Mesenchymal stem cell (in vitro differentiated cells and primary cell): ENCODE results near the gene RUNX1.

Experiments
- DNase-seq: peaks from one replicate; pipeline ENCODE4 v3.0.0-alpha.2; 2013
- H2AFZ ChIP-seq: one replicate; pipeline ENCODE4 v1.6.1; 2013; ENCODE audit warnings: low read depth, mild to moderate bottlenecking, control low read depth, inconsistent platforms, low read length, moderate library complexity
- H2AK5ac ChIP-seq: 2 replicates; pipeline ENCODE4 v1.6.1; 2013; ENCODE audit warnings: low read length, moderate library complexity, mild to moderate bottlenecking, inconsistent platforms; ENCODE audit not compliant: severe bottlenecking
- H2BK120ac ChIP-seq: one replicate; pipeline ENCODE4 v1.6.1; 2013; ENCODE audit warnings: low read depth, mild to moderate bottlenecking, inconsistent platforms, low read length, moderate library complexity
- H2BK12ac ChIP-seq, 2 experiments: one replicate each; pipeline ENCODE4 v1.6.1; 2013; ENCODE audit warnings: inconsistent platforms in 2 of 2, low read length in 2 of 2, mild to moderate bottlenecking in 2 of 2, moderate library complexity in 2 of 2, control low read depth in 1 of 2
- H2BK15ac ChIP-seq: one replicate; pipeline ENCODE4 v1.6.1; 2013; ENCODE audit warnings: mild to moderate bottlenecking, low read depth, inconsistent platforms; ENCODE audit not compliant: poor library complexity, severe bottlenecking
- H2BK5ac ChIP-seq: 2 replicates; pipeline ENCODE4 v1.6.1; 2013; ENCODE audit warnings: low read depth, mild to moderate bottlenecking, low read length, control low read depth, inconsistent platforms; ENCODE audit not compliant: poor library complexity, severe bottlenecking
- H3K14ac ChIP-seq, 2 experiments: one replicate each; pipeline ENCODE4 v1.6.1; 2013; ENCODE audit warnings: inconsistent platforms in 2 of 2, low read length in 2 of 2, control low read depth in 1 of 2, mild to moderate bottlenecking in 1 of 2, moderate library complexity in 1 of 2
- H3K18ac ChIP-seq, 2 experiments: one replicate each; pipeline ENCODE4 v1.6.1; 2013; ENCODE audit warnings: inconsistent platforms in 2 of 2, low read length in 2 of 2, control low read depth in 1 of 2, low read depth in 1 of 2, mild to moderate bottlenecking in 1 of 2
- H3K23ac ChIP-seq, 2 experiments: one replicate each; pipeline ENCODE4 v1.6.1; 2013; ENCODE audit warnings: inconsistent platforms in 2 of 2, low read length in 2 of 2, mild to moderate bottlenecking in 2 of 2, moderate library complexity in 2 of 2, control low read depth in 1 of 2
- H3K27ac ChIP-seq: 2 replicates; pipeline ENCODE4 v1.5.1; 2013; ENCODE audit warnings: mild to moderate bottlenecking, moderate library complexity, low read length, control low read depth, inconsistent platforms; ENCODE audit not compliant: poor library complexity, severe bottlenecking
- H3K27me3 ChIP-seq, 2 experiments: 2 replicates each; pipeline versions ENCODE4 v1.6.1 to v1.7.0; 2013; ENCODE audit warnings: low read length in 2 of 2, mild to moderate bottlenecking in 2 of 2, moderate library complexity in 2 of 2, control low read depth in 1 of 2, inconsistent platforms in 1 of 2; ENCODE audit not compliant: control insufficient read depth in 1 of 2, insufficient read depth in 1 of 2
- H3K36me3 ChIP-seq, 2 experiments: 2 replicates each; pipeline versions ENCODE4 v1.6.1 to v1.7.0; 2013; ENCODE audit warnings: low read length in 2 of 2, control low read depth in 1 of 2, inconsistent platforms in 1 of 2, low read depth in 1 of 2, mild to moderate bottlenecking in 1 of 2; ENCODE audit not compliant: insufficient read depth in 2 of 2, control insufficient read depth in 1 of 2
- H3K4ac ChIP-seq, 2 experiments: one replicate each; pipeline ENCODE4 v1.6.1; 2013; ENCODE audit warnings: inconsistent platforms in 2 of 2, low read length in 2 of 2, mild to moderate bottlenecking in 2 of 2, moderate library complexity in 2 of 2, control low read depth in 1 of 2, low read depth in 1 of 2
- H3K4me1 ChIP-seq: 2 replicates; pipeline ENCODE4 v1.6.1; 2013; ENCODE audit warnings: low read depth, low read length, control low read depth; ENCODE audit not compliant: control insufficient read depth, insufficient read depth
- H3K4me2 ChIP-seq: 2 replicates; pipeline ENCODE4 v1.6.1; 2013; ENCODE audit warnings: low read length, mild to moderate bottlenecking, inconsistent platforms; ENCODE audit not compliant: poor library complexity, severe bottlenecking
- H3K4me3 ChIP-seq, 2 experiments: 2 replicates each; pipeline versions ENCODE4 v1.5.1 to v1.7.0; 2013; ENCODE audit warnings: low read length in 2 of 2, mild to moderate bottlenecking in 2 of 2, control low read depth in 1 of 2, low read depth in 1 of 2; ENCODE audit not compliant: insufficient read depth in 1 of 2
- H3K79me1 ChIP-seq: replicated peaks from 2 replicates; pipeline ENCODE4 v1.6.1; 2013; ENCODE audit warnings: mild to moderate bottlenecking, control low read depth, low read length, inconsistent platforms; ENCODE audit not compliant: poor library complexity, severe bottlenecking
- H3K9ac ChIP-seq: 2 replicates; pipeline ENCODE4 v1.7.0; 2013; ENCODE audit warnings: mild to moderate bottlenecking, low read length, moderate library complexity
- H3K9me3 ChIP-seq: 2 replicates; pipeline ENCODE4 v1.7.0; 2013; ENCODE audit warnings: mild to moderate bottlenecking, low read length; ENCODE audit not compliant: control insufficient read depth
- H4K8ac ChIP-seq: one replicate; pipeline ENCODE4 v1.6.1; 2013; ENCODE audit warnings: inconsistent platforms, mild to moderate bottlenecking, low read length, moderate library complexity
- H4K91ac ChIP-seq: one replicate; pipeline ENCODE4 v1.6.1; 2013; ENCODE audit warnings: mild to moderate bottlenecking, low read length, inconsistent platforms
- WGBS: methylation state at CpG from one replicate; pipeline ENCODE4 v1.1.7; 2013; ENCODE audit warnings: mixed read lengths; 5-methylcytosine and 5-hydroxymethylcytosine counted together

The RUNX1 gene

GRCh38 chr21:34840693-34841092 is 208.4 kb downstream of the RUNX1 start:
- H3K4ac ChIP-seq = no peak overlapping the region
- no peak overlapping the region for H2AK5ac ChIP-seq
- H2BK15ac ChIP-seq = no peak overlapping the region
- no peak overlapping the region for H3K27ac ChIP-seq
- peaks cover 36% of the 10 kb centered on the region for H3K4me1 ChIP-seq
- no peak for DNase-seq
- H3K4me2 ChIP-seq = no peak overlapping the region
- H3K79me1 ChIP-seq = peaks cover 28% of the 10 kb centered on the region
- H3K9ac ChIP-seq = no peak overlapping the region
- no peaks in the 10 kb centered on the region for H3K9me3 ChIP-seq
- H3K18ac ChIP-seq = peak overlapping the region in 1 of 2 experiments; percentile 15
- no peak overlapping the region for H2BK12ac ChIP-seq
- no peaks in the 10 kb centered on the region for H3K27me3 ChIP-seq
- H3K4me3 ChIP-seq = no peak overlapping the region
- no peak overlapping the region for H2BK120ac ChIP-seq
- peaks cover 22 to 92% of the 10 kb centered on the region in 2 experiments for H3K36me3 ChIP-seq
- H2BK5ac ChIP-seq = no peak overlapping the region
- H2AFZ ChIP-seq = no peak overlapping the region
- over 99% methylated on average over 4 of the region's 4 CpGs for WGBS
- H4K91ac ChIP-seq = no peak overlapping the region
- no peak overlapping the region for H4K8ac ChIP-seq
- no peak overlapping the region for H3K23ac ChIP-seq
- no peak overlapping the region for H3K14ac ChIP-seq

GRCh38 chr21:34838956-34839820 is 209.9 kb downstream of the RUNX1 start:
- Histone ChIP-seq H3K14ac (no peak overlapping the region), H3K27ac (no peak overlapping the region), H3K23ac (no peak overlapping the region)

GRCh38 chr21:34836933-34837505 is 212.1 kb downstream of the RUNX1 start:
- Histone ChIP-seq H3K36me3 (peaks cover 35 to 88% of the 10 kb centered on the region in 2 experiments), H2BK120ac (peak overlapping the region; percentile 21), H3K4me3 (peak overlapping the region in 1 of 2 experiments; percentile 74), H3K4ac (peak overlapping the region; percentile 16 to 19), H2AFZ (no peak overlapping the region), H4K91ac (no peak overlapping the region), H3K23ac (no peak overlapping the region), H3K79me1 (peaks cover 32% of the 10 kb centered on the region), H3K27ac (peak overlapping the region; percentile 68), H3K18ac (peak overlapping the region; percentile 26 to 93), H3K4me1 (peaks cover 28% of the 10 kb centered on the region), H3K27me3 (no peaks in the 10 kb centered on the region), H4K8ac (peak overlapping the region; percentile 33), H3K14ac (no peak overlapping the region), H2BK15ac (no peak overlapping the region), H2BK12ac (peak overlapping the region in 1 of 2 experiments; percentile 92), H3K9ac (peak overlapping the region; percentile 85), H2BK5ac (no peak overlapping the region), H3K9me3 (no peaks in the 10 kb centered on the region), H2AK5ac (peak overlapping the region; percentile 43), H3K4me2 (no peak overlapping the region)
- no peak for DNase-seq
- WGBS = 27% methylated on average over 2 of the region's 4 CpGs

More at GRCh38 chr21:34838956-34839820, 209.9 kb downstream of the RUNX1 start:
- Histone ChIP-seq H4K8ac (no peak overlapping the region), H3K18ac (peak overlapping the region in 1 of 2 experiments; percentile 26), H3K9ac (peak overlapping the region; percentile 85), H3K36me3 (peaks cover 28 to 89% of the 10 kb centered on the region in 2 experiments), H3K4me3 (peak overlapping the region in 1 of 2 experiments; percentile 41), H2AFZ (no peak overlapping the region), H2BK120ac (no peak overlapping the region), H3K4me2 (no peak overlapping the region), H2AK5ac (no peak overlapping the region), H3K4ac (no peak overlapping the region), H4K91ac (no peak overlapping the region), H3K4me1 (peaks cover 36% of the 10 kb centered on the region), H2BK15ac (no peak overlapping the region), H3K9me3 (no peaks in the 10 kb centered on the region), H3K27me3 (no peaks in the 10 kb centered on the region), H3K79me1 (peaks cover 35% of the 10 kb centered on the region), H2BK5ac (no peak overlapping the region), H2BK12ac (no peak overlapping the region)
- WGBS = 90% methylated on average over 13 of the region's 14 CpGs
- no peak for DNase-seq
